Activated T-cell treated with anti-CD3 and anti-CD28 coated beads for 4 hours (primary cell): ENCODE measurements around the gene EXD3.

Experiments
- DNase-seq: peaks from one replicate; pipeline ENCODE4 v3.0.0-alpha.2; 2020

Gene EXD3

DNA sequence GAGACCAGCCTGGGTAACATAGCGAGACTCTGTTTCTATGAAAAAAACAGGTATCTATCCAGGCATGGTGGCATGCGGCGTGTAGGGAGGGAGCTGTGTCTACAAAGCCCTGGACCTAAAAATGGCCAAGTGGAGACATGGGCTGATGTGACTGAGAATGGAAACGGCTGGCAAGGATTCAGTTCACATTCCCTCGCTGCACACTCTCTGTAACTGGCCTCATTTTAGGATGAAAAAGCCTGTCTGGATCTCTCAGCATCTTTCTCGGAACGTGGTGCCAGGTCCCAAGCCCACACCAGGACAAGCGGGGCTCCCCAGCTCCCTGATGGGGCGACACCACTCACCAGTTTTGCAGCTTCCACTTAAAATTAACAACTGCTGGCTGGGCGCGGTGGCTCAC lies 13.4 kb downstream of the EXD3 start:
- no peak for DNase-seq

DNA sequence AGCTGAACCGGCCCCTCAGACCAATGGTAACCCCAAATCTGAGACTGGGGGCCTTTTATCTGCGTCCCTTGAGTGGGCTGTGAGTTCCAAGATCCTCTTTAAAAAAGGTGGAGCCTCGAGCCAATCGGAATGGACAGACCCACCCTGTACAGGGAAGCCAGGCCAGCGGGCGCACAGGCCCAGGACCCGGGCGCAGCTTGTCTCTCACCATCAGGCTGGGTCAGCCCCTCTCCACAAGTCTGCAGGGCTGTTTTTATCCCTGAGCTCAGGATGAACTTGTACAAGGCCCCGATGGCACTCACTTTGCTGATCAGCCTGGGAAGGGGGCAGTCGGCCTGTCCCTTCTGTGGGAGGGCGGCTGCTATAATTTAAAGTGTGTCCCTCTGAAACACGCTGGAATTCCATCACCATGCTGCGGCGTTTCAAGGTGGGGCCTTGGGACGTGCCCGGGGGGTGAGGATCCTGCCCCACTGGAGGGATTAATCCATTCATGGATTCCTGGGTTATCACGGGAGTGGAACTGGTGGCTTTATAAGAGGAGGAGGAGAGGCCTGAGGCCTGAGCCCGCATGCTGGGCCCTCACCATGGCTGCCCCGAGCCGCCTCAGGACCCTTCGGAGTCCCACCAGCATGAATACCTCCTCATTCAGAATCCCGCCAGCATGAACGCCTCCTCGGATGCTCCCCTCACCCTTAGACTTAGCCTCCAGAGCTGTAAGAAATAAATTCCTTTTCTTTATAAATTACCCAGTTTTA lies 14.1 kb downstream of the EXD3 start:
- DNase-seq: no peak

DNA sequence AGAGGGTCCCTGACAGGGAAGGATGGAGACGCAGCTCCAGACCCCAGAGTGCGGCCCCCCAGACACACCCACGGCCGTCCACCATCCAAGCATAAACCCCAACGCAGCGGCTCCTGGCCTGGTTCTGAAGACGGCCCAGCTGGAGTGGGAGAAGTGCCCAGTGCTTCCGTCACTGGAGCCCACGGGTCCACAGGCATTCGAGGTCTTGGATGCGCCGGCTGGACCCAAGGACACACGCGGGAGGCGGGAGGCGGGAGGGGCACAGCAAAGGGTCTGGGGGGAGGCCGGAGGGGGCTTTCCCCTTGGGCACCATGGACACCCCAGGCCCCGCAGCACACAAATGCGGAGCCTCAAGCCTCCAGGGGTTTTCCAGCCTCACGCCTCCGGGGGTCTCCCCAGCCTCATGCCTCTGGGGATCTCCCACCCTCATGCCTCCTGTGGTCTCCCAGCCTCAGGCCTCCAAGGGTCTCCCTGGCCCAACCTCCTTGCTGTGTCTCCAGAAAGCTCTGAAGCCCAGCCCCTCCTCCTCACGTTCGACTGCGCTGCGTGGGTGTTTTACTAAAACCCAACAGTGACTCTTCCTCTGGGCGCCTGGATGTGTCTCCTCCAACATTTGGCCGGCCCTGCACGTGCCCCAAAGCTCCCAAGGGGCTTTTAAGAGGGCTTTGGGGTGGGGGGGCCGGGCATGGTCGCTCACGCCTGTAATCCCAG lies 15.2 kb downstream of the EXD3 start:
- DNase-seq: no peak

DNA sequence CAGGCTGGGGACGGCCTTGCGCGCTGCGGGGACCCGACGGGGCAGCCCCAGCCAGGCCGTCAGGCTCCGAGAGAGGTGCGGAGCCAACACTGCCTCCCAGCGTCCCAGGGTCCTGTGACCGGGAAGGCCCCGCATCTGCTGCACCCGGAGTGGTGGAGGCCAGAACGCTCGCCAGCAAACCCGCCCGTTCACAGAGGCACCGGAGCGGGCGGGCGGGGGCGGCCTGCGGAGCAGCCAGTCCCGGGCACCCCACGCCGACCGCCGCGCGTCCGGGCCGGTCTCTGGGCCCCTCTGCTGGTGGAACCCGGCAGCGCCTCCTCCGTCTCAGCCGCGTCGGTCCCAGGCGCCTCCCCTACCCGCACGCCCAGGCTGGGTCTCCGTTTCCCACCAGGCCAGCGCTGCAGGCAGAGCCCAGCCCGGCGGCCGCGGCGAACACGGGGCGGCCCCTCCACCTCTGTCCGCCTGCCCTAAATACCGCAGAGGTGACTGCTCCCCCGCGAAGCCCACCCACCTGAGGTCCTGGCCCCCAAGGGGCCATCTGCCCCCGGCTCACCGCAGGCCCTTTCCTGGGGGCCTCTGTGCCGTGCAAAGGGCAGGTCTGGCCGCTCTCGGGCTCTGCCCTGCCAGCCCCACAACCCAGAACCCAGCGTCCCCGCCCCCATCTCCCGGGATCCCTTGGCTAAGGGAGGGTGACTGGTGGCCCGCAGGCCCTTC lies 15.9 kb downstream of the EXD3 start:
- DNase-seq: peak; percentile 39

DNA sequence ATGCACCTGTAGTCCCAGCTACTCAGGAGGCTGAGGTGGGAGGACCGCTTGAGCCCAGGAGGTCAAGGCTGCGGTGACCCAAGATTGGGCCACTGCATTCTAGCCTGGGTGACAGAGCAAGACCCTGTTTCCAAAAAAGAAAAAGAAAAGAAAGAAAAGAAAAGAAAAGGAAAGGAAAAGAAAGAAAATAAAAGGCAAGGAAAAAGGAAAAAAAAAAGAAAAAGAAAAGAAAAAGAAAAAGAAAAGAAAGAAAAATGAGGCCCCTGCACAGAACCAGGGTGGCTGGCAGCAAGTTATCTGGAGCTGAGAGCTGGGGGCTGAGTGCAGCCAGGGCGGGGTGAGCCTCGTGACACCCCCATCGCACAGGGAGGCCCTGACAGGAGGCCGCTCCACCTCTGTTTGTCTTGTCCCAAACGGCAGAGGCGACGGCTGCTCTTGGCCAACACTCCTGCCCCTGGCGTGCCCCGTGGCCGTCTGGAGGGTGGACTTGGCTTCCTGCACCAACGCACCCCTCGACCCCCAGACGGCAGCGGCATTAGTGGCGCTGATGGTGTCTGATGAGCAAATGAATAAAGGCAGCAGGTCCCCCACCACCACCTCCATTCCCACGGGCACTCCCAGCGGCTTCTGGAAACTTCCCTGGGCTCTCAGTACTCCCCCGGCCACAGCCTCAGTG lies 16.7 kb downstream of the EXD3 start:
- DNase-seq: no peak

DNA sequence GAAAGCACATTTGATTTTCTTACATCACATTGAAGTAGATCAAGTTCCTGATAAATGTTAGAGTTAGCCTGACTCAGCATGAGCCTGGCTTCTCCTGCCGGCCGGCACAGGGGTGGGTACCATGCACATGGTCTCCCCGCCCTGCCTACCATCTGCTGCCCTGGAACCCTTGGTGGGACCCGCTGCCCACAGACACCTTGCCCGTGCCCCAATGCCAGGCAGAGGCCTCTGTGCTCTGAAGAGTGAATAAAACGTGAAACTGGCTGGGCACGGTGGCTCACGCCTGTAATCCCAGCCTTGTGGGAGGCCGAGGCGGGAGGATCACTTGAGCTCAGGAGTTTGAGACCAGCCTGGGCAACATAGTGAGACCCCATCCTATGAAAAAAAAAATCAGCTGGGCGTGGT lies 17.3 kb downstream of the EXD3 start:
- no peak for DNase-seq

DNA sequence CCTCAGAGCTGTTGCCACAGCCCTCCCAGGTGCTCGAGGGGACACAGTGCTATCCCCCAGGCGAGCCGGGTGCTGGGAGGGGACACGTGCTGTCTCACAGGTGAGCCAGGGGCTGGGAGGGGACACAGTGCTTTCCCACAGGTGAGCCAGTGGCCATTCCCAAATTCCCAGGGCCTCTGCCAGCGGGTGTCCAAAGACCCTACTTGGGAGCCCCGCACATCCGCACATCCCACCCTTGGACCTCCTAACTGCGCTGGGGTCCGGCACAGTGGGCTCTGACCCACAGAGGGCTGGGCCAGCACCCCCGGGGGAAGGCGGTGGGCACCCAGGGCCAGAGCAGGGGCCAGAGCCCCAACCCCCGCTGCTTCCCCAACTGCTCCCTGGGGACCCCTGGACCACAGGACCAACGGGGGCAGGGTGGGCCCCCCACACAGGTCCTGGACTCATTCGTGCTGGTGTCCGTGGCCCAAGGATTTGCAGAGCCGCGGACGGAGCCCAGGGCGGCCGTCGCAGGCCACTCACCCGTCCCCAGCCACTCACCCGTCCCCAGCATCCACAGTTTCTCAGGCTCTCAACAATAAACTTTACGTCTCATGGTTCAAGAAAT lies 17.9 kb downstream of the EXD3 start:
- DNase-seq: no peak

DNA sequence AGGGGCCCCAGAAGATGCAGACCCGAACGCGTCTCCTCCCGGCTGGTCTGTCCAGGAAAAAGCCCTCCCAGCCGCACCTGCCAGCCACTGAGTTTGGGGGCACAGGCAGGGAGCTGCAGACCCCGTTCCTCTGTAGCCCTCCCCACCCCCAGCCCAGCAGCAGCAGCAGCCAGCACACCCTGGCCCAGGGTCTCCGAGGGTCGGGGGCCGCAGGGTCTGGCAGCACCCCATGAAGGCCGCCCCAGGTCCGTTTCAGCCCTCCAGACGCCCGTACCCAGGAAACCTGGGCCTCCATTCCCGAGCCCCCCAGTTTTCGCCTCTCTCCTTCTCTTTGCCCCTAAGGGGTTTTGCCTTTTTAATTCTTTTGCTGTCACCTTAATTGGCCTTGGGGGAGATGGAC lies 19.7 kb downstream of the EXD3 start:
- DNase-seq: no peak

DNA sequence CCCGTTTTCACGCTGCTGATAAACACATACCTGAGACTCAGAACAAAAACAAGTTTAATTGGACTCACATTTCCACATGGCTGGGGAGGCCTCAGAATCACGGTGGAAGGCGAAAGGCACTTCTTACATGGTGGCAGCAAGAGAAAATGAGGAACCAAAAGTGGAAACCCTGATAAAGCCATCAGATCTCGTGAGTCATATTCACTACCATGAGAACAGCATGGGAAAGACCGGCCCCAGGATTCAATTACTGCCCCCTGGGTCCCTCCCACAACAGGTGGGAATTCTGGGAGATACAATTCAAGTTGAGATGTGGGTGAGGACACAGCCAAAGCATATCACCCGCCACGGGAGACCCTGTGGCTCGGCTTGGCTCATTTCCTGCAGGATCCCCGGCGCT lies 20.2 kb downstream of the EXD3 start:
- no peak for DNase-seq

DNA sequence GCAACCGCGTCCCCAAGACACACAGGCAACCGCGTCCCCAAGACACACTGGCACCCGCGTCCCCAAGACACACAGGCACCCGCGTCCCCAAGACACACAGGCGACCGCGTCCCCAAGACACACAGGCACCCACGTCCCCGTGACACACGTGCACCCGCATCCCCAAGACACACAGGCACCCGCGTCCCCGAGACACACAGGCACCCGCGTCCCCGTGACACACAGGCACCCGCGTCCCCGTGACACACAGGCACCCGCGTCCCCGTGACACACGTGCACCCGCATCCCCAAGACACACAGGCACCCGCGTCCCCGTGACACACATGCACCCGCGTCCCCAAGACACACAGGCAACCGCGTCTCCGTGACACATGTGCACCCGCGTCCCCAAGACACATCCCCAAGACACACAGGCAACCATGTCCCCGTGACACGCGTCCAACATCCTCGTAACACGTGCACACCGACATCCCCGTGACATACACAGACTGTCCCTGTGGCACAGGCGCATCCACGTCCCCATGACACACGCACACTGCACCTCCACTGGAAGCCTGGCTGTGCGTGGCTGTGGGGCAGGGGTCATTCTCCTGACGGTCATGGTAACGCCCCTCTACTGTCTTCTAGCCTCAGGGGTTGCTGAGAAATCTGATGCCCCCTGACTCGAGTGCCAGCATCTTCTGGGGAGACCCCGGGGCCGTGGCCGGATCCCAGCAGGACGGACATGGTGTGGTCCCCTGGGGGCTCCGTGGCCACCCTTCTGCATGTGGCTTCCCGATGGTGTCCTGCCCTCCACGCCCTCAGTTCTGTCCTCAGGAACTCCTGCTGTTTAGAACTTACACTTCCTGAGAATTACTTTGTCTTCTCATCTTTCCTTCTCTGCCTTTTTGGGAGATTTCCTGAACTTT lies 24.1 kb downstream of the EXD3 start:
- no peak for DNase-seq

DNA sequence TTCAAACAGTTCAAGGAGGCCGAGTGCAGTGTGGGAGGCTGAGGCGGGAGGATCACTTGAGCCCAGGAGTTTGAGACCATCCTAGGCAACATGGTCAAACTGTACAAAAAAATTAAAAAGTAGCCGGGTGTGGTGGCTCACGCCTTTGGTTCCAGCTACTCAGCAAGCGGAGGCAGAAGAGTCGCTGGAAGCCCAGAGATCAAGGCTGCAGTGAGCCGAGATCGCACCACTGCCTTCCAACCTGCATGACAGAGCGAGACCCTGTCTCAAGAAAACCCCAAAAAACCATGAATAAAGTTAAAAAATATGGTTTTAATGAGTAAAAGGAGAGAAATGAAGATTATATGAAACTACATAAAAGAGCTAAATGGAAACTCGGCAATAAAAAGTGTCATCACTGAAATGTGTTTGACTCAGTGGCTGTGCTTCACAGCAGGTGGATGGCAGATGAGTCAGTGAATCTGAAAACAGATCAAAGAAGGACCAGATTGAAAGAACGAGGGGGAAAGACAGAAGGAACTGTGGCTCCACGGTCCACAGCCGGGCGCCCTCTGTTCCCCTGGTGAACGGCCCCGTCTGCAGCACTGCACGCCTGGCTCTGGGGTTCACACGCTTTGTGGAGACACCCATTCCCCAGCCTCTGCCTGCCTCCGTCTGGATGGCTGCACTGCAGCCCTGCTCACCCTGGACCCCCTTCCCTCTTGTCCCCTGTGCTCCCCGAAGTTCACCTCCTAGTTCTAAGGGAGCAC lies 25.1 kb downstream of the EXD3 start:
- DNase-seq: no peak

DNA sequence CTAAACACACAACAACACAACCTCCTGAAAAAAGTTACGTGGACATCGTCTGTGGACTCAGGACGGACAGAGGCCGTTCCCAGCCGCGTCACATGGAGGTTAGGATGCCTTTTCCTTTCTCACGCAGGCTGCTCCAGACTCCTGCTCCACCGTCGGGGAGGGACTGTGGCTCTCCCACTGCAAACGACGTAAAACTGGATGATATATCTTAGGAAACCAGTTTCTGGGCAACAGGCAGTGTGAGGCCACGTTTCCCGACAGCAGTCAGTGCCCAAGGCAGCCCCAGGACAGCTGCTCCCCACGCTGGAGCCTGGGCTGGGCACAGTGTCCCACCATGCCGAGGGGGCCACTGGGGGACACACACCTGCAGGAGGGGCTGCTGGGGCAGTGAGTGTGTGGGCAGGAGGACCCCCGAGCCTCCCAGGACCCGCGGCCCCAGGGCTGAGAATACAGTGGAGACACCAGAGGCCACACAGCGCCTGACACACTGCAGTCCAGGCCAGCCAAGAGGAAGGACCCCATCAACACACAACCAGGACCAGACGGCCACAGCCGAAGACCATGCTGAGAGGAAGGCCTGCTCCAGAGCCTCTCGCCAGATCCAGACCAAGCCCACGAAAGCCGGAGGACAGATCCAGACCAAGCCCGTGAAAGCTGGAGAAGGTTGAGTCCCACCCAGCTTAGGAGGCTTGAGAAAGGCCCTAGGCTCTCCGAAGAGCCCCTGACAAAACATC lies 26.2 kb downstream of the EXD3 start:
- no peak for DNase-seq

DNA sequence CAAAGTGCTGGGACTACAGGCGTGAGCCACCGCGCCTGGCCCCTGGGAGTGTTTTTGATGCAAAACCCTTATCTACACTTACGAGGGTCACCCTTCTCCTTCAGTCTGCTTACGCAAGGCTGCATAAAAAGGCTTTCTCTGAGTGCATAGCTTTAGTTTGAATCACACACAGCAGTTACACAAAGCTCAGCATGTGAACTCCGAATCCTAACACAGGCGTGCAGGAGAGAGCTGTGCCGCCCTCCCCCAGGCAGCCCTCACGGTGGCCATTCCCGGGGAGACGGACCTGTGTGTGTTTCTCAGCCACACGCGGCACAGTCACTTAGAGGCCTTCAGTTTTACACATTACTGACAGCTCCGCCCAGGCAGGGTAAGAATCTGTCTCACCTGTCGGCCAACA lies 26.7 kb downstream of the EXD3 start:
- DNase-seq: no peak

DNA sequence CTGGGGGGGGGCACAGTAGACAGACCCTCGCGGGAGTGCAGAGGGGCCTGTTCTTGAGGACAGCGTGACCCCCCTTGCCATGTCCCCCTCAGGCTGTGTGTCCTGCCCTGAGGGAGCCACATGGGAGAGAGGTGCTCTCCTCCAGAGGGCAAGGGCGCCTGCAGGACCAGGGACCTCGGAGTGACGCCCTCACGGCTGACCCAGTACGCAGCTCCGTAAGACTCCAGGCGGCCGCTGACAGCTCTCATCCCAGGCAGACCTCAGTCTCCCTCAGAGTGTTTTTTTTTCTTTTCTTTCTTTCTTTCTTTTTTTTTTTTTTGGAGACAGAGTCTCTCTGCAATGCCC lies 27.3 kb downstream of the EXD3 start:
- no peak for DNase-seq

DNA sequence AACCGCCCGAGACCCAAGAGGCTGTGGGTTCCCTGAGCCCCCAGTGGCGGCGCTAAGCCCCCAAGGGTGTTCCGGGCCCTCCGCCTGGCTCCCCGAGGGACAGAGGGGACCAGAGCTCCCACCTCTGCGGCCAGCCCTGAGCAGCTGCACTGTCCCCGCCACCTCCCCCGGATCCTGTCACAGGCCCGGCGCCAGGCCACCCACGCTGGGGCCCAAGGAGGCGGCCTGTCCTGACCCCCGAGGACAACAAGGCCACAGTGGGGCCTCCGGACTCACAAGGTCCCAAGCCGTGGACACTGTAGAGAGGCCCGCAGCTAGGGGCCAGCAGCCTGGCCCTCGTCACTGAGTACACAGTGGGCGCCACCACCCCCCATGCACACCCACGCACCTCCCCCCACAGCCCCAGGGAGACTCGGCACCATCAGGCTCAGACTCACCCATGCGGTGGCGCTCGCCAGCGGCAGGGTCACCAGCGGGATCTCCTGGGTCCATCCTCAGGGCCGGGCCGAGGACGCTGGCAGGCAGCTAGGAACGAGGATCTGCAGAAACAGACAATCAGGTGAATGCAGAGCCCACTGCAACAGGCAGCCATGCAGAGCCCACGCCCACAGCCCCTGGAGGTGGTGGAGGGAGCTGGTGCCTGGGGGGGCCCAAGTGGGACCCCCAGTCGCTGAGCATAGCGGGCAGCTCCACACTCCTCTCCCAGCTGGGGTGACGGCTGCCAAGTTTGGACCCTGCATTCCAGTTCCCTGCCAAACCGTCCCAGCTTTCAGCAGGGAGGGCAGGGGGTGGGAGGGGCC lies 27.9 kb downstream of the EXD3 start:
- no peak for DNase-seq

DNA sequence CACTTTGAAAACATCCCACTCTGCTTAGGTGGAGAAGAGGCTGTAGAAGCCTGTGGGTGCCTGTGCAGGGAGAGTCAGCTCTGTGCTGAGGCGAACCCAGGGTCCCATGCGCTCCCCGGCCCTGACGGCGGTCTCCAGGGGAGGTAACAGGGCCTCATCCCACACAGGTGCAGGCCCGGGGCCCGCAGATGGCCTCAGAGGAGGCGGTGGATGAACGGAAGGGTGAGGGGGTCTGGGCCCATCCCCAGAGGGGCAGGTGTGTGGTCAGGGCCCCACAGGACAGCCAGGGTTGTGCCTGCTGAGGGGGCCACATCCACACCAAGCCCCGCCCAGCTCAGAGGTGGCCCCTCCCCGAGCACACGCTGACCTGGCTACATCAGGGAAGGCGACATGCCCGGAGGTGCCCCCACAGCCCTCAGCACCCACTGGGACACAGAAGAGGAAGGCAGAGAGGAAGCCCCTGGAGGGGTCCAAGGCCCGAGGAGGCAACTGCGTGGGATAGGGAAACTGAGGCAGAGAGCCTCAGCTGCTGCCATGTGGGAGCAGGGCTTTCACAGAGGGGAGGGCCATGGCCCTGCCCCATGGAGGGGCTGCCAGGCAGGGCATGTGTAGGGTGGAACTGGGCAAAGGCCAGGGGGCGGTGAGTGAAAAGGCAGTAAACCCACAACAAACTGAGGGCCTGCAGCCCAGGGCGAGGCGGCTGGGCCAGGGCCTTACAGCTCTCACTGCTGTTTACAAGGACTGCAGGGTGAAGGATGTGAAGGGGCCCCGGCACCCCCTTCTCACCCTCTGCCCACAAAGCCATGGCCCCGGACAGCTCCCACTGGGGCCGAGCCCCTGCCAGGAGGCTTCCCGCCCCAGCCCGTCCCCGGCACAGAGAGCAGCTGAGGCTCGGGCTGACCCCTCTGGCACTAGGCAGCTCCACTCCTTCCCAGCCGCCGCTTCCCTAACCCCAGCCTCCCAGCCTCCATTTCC lies 29.5 kb downstream of the EXD3 start:
- DNase-seq: no peak

DNA sequence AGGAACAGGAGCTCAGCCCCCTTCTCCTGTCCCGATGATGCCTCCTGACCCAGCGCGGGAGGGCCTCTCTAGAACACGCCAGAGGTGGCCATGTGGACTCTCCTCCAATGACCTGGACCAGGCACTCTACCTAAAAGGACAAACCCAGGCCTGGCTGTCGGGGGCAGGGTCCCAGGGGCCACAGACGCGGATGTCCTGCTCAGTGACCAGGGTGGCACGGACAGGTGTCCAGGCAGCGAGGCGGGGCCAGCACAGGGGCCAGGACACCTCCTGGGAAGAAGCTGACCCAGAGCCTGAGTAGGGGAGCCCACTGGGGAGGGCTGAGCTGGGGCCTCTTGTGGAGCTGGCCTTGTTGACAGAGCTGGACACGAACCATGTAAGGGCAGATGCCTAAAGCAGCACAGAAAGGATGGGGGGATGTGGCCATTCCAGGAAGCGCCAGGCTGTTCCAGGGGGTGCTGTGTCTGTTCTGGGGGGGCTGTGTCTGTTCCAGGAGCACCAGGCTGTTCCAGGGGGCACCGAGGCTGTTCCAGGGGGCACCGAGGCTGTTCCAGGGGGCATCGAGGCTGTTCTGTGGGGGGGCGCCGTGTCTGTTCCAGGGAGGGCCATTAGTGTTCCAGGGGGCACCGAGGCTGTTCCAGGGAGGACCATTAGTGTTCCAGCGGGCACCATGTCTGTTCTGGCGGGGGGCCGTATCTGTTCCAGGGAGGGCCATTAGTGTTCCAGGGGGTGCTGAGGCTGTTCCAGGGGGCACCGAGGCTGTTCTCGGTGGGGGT lies 30.5 kb downstream of the EXD3 start:
- no peak for DNase-seq

DNA sequence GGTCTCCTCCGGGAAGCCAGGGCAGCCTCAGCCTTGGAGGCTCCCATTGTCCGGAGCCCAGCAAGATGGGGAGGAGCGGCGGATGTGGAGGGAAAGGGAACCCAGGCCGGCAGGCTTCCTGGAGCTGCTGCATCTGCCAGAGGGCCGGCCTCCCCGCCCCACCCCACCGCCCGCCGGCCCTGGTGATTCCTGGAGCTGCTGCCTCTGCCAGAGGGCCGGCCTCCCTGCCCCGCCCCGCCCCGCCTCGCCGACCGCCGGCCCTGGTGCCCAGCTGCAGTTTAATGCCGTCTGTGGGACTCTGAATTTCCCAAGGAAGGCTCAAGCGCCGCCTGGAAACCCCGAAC lies 31.6 kb downstream of the EXD3 start:
- no peak for DNase-seq
